Measurements from ENCODE around the gene CLEC16A. TPM values are rescaled to one million over a fixed set of nuclear protein-coding genes. Genes with fewer than 3 reads are reported as not detected.
A peak's percentile ranks its signal among the peaks of the same experiment; 100 is the strongest.

Gene CLEC16A
- total RNA-seq, 1 donor from 2014 or later = 22.1 TPM

DNA sequence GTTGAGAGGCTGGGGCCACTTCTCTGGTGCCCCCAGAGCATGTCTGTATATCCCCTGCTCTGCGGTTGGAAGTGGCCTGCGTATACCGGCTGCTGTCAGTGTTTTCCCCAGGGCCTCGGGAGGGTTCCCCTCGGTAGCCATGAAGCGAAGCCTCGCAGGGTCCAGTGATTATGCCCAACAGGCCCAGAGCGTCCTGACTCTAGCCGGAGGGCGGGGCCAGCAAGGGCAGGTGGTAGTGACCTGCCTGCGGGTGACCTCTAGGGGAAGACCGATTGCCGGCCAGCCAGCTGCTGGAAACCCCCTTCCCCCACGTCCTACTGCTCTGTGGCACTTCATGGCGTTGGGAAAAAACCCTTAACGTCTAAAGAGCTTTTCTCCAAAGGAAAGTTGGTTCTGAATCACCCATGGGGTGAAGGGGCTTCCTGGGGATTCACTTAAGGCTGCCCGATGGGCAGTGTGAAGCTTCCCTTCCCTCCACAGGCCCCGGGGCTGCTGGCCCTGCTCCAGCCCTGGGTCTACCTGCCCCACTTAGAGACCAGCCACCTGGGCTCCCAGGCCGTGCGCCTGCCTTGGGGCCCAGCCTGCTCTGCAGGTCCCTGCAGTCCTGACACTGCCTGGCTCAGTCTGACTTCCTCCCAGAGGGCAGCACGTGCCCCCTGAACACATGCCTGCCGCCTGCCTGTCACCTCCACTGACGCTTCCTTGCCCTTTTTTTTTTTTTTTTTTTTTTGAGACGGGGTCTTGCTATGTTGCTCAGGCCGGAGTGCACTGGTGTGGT is 238.9 kb downstream of the CLEC16A start:
- DNase-seq = no peak

DNA sequence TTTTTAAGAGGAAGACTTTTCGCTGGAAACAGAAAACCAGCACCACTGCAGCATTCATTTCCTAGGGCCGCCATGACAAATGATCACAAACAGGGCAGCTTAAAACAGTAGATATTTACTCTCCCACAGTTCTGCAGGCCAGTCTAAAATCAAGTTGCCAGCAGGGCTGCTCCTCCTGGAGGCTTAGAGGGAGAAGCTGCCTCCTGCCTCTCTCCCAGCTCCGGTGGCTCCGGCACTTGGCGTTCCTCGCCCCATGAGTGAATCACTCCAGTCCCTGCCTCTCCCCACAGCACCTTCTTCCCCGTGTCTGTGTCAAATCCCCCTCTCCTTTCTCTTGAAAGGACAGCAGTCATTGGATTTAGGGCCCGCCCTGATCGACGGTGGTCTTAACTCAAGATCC is 239.6 kb downstream of the CLEC16A start:
- no peak for DNase-seq

DNA sequence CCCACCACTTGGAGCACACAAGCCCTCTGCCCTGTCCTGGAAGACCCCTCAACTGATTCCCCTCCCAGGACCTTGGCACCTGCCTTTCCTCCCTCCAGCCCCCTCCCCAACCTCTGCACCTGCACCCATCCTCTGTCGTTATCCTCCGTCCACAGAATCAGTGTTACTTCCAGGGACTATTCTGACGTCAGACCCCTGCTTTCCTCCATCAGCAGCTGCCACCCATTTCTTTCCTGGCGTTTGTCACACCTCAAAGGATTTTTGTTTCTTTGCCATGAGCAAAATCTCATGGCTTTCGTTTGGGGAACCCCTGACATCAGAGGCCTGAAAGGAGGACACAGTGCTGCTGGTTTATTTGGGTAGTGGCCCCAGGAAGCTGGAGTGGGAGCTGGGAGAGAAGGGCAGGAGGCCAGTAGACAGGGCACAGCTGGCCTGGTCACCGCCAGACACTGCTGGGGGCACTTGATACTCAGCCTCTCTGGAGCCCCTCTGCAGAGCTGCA is 243.2 kb downstream of the CLEC16A start:
- DNase-seq = no peak

DNA sequence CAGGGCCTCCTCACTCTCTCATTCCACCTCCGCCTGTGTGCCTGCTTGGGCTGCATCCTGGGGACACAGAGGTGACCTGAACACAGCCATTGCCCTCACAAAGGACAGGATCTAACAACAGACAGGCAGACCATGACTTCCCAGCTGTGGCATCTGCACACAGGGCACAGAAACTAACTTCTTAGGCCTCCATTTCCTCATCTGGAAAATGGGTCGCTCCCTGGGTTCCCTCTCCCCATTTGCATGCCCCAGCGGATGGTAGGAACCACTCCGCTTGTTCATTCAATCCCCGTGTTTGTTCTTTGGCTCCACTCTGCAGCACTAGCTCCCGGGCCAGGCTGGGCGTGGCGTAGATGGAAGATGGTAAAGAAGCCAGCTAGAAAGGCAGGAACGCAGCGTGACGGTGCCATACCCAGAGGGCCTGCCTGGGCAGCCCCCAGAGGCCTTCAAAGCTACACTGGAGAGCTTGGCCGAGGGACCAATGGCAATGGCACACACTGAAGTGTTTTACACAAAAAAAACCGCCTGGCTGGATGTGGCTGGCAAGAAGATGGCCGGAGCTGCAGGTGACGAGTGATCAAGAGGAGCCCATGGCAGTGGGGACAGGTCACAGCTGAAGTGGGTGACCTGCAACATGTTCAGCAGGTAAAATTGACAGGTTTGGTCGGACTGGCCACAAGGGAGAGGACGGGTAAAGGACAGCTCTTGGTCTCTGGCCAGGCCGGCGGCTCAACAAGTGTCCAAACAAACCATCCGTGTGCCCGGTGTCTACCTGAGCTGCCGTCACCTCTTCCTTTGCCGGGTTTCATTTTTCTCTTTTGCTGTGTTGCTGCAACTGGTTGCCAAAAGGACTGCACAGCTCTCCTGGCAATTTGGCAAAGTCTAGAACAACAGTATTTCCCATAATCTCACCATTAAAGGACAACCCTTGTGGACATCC is 244.7 kb downstream of the CLEC16A start:
- DNase-seq = no peak

DNA sequence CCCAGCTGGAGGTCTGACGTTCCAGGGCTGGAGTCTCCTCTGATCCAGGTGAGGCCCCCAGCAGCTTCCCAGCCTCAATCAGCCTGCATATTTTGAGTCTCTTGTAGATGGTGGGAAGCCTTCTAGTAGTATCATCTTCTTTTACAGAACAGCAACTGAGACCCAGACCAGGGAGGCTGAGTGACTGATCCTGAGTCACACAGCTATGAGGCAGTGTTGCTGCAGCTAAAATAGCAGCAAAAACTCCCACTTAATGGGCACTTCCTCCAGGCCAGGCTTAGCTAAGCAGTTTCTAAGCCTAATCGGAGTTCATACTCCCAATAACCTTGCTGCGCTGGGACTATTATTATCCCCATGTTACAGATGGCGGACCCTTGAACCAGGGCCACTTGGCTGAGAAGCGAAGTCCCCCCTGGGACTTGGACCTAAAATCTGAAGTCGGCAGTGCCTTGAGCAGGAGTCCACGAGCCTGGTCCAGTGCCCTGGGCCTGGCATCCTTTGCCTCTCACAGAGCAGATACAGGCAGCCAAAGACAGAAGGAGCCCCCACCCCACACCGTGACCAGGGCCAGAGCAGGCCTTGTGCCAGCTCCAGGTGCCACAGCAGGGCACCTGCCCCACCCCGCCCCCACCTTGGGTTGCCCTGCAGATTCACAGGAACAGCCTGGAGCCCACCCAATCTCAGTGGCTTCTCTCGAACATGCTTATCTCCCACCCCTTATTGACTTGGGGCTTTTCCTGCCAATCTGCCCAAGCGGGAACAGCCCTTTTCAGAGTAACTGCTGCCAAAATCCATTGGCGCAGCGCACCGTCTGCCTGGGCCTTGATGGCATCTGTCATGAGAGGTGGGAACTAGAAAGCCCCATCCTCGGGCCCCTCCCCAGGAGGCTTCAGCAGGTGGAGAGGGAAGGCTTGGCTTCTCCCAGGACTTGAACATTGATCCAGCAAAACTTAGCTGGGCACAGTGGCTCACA is 246.5 kb downstream of the CLEC16A start:
- no peak for DNase-seq

DNA sequence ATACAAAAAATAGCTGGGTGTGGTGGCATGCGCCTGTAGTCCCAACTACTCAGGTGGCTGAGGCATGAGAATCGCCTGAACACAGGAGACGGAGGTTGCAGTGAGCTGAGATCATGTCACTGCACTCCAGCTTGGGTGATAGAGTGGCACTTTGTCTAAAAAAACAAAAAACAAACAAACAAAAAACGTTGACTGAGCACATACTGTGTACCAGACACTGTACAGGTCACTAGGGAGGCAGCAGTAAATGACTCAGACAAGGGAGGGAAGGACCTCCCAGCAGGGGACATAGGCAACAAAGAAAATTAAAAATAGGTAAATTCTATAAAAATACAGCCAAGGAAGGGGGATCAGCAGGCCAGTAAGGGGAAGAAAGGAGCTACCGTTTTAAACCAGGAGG is 247.3 kb downstream of the CLEC16A start:
- no peak for DNase-seq

DNA sequence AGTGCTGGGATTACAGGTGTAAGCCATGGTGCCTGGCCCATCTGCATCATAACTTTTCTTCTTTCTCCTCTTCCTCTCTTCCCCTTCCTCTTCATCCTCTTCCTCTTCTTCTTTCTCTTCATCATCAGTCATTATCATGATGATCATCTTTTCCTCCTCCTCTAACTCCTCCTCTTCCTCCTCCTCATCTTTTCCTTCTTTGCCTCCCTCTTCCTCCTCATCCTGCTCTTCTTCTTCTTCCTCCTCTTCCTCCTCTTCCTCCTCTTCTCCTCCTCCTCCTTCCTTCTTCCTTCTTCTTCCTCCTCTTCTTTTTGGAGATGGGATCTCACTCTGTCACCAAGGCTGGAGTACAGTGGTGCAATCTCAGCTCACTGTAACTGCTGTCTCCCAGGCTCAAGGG is 249.1 kb downstream of the CLEC16A start:
- DNase-seq = no peak

DNA sequence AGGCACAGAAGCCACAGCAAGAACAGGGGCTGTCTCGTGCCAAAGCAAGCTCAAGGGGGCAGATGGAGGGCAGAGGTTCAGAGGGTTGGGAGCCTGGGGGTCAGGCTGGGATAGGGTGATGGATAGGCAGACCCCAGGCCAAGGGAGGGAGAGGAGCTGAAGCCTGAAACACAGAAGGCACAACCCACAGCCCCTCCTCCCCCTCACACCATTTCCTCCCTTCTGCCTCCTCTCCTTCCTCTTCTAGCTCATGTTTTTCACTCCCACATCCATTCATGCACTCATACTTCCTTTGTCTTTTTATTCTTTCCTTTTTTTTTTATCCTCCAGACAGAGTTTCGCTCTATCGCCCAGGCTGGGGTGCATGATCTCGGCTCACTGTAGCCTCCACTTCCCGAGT is 250.5 kb downstream of the CLEC16A start:
- DNase-seq = no peak

DNA sequence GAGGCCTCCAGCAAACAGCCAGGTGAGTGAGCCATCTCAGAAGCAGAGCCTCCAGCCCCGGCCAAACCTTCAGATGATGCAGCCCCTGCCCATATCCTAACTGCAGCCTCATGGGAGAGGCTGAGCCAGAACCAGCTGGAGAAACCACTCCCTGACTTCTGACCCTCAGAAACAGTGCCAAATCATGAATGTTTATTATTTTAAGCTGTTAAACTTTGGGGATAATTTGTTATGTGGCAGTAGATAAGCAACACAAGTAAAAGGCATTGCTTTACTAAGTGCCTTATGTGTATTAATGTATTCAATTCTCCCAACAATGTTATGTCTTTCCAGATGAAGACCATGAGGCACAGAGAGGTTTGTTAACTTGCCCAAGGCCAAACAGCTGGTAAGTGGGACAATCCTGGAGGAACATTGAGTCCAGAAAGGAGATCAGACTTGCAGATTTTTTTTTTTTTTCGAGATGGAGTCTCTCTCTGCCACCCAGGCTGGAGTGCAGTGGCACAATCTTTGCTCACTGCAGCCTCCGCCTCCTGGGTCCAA is 252.0 kb downstream of the CLEC16A start:
- DNase-seq = no peak

DNA sequence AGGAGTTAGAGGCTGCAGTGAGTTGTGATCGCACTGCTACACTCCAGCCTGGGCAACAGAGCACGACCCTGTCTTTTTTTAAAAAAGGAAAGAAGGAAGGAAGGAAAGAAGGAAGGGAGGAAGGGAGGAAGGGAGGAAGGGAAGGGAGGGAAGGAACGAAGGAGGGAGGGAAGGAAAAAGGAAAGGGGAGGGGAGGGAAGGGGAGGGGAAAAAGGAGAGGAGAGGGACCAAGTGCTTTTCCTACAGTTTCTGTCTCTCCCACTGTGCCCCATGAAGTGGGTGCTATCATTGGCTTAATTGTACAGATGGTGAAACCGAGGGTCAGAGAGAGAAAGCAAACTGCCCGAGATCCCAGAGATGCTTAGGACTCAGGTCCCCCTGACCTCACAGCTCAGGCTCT is 254.0 kb downstream of the CLEC16A start:
- no peak for DNase-seq

DNA sequence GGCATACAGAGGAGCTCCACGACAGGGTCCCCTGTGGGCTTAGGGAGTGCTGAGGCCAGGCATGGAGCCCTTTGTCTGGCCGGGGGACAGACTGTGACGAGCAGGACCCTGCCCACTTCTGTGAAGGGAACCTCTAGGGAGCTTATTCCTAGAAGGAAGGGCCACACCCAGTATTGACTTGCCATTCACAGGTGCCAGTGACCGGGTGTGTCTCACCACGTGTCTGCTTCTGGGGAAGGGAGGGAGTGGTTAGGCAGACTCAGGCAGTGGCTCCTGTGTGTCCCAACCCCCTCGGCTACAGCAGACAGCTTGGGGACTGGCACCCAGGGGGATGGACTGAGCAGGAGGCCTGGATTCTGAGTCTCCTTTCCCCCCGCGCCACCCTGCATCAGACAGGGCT is 254.5 kb downstream of the CLEC16A start:
- no peak for DNase-seq

DNA sequence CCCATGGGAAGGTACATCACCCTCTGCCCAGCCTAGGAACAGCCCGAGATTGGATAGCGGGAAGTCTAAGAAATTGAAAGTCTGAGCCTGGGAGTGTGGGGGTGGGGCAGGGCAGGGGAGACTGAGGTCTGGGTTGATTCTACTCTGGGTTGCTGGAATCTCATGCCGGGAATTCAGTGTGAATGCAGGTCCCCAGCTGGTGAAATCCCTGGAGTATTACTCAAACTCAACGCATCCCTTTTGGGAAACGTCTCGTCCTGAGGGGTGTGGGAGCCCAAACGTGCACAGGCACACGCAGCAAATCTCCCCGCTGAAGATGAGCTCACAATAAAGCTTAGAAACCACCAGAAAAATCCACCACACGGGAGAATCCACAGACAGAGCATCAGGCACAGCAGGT is 256.2 kb downstream of the CLEC16A start:
- no peak for DNase-seq

DNA sequence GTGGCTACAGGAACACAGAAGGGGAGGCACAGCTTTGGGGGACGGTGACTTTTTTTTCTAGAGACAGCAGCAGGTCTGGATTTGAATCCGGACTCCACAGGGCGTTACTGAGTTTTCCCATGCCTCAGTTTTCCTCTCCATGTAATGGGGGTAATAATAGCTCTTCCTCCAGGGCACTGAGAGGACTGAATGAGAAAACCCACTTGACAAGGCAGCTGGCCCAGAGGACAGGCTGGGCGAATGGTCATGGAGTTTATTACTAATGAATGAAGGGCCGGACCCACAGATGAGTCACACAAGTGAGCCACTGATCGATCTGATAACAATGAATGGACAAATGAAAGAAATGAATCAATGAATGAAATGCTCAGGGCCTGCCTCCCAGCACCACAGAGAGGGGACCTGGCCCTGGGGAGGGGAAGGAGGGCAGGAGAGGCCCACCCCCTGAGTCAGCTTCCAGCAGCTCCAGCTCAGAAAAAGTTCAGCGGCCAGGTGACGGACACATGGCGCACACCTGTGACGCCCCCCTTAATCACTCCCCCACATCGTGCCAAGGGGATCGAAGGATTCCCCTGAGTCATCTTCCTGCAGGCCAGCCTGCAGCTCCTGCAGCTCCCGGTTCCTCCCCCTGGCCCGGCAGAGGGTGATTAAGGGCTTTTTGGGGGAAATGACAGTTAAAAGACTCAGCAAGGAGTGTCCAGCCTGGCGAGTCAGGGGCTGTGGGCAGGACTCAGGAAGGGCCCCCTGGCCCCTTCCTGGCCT is 257.3 kb downstream of the CLEC16A start:
- DNase-seq = peak; percentile 87

DNA sequence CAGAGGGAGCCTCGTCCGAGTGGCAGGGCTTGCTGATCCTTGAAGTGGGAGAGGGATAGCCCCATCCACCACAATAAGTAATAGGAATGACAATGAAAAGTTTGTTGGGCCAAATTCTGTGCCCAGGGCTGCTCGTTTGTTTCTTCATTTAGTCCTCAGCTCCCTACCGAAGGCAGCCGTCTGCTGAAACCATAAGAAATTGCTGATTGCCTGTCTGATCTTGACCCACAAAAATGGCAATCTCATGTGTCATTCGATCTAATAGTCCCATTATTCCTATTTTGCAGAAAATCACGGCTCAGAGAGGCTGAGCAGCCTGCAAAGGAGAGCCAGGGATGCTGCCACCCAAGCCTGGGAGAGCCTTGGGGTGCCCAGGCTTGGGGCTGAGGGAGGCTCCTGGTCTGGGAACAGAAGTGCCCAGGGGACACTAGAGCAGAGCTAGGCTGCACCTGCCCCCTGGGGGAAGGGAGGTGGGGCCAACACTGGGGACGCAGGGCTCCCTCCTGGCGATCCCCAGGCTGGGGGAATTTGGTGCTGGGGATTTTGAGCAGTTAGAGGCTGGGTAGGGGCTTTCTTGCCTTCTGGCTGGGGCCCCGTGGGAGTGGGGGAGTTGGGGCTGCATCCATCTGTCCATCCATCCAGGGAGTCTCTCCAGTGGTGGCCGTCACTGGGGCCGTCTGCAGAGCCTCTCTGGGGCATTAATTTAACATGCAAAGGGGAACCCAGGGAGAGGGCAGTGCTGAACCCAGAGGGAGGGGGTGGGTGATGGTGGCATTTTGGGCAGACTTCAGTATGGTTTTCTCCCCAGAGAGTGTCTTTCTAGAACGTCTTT is 258.1 kb downstream of the CLEC16A start:
- DNase-seq = no peak

DNA sequence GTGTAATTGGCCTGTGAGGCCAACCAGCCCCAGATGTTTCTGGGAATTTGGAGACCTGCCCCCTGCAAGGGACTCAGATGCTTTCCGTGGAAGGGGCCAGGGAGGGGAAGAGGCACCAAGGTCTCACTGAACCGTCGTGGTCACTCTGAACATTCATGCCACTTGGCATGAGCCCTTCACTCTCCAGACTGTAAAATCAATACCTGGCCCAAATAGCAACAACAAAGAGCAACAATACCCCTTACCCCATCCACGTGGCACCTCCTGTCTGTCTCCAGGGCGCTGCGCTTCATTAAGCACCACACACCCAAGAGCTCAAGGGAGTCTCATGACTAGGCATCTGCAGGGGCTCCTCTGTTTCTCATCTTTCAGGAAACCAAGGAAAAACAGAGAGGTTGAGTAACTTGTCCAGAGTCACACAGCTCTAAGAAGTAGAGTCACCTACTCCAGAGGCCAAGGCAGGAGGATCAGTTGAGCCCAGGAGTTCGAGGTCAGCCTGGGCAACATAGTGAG is 258.8 kb downstream of the CLEC16A start:
- DNase-seq = no peak

DNA sequence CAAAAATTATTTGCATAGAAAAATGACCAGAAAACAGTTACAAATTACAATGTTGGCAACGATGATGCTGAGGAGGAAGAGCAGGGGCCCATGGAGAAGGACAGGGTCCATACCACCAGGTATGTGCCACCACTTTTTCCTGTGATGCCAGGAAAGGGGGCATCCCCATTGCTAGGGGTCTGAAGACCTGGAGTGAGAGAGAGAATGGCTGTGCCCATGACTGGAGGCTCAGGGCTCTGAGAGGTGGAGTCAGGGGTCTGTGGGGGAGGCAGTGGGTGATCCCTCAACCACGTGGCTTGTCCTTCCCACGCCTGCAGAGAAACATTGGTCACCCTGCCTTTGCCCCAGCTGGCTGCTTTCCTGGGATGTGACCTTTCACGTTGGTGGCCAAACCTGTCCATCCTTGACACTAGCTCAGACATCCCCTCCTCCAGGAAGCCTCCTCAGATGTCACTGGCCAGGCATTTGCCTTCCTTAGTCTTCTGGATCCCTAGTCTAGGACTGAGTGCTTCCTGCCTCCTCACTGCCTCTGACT is 260.2 kb downstream of the CLEC16A start:
- no peak for DNase-seq

DNA sequence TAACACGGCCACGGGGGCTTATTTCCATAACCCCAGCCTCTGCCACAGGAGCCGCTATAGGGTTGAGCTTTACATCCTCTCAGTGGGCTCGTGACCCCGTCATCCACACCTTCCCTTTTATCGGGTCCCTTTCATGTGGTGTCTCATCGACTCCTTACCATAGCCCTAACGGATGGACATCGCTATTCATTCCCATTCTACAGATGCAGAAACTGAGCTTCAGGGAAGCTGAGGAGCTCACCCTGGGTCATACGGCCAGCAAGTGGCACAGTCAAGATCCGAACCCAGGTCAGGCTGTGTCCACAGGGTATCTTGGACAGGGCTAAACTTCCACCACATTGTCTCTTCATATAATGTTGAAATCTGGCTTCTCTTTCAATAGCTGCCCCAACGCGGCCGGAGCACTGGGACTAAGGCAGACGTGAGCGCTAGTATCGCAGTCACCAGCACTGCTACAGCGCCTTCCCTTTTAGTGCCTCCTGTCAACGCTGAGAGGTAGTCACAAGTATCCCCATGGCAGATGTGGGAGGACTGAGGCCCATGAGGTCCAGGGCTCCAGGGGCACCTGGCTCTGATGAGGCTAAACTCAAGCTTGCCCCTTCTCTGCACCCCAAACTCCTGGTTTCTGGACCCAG is 260.8 kb downstream of the CLEC16A start:
- no peak for DNase-seq

DNA sequence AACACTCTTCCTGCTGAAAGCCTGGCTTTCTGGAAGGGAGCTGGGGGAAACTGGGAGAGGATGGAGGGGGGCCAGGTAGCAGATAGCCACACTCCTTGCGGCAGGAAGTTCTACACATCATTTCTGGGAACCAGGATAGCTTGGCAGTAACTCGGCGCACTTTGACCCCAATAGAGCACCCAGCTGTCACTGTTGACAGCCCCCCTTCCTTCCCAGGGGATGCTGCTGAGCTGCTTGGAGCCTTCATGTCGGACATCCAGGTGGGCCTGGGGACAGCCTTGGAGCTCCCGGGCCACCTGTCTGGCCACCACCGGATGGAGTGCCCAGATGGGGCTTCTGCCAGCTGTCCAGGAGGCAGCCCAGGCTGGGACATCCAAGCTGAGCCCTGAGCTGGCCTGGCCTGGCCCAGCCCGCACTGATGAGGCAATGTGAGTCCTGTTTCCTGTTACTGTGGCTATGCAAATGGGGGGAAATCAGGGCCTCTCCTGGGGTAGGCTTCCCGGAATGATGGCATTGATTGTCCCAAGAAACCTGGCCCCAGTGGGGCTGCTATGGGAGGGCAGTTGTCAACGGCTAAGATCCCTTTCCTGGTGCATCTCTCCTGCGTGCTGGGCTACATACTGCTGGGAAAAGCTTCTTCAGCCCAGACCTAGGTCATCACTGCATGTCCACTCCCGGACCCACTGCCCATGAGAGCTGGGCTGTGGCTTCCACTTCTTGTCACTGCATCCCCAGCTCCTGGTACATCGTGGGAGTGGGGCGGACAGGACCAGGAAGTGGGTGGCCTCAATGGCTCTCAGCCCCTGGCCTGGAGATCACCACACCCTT is 261.6 kb downstream of the CLEC16A start:
- peak; percentile 54 for DNase-seq

All from dermis blood vessel endothelial cell (primary cell).